SK-N-SH treated with all-trans-retinoic acid at 6 μM for 48 hours (cell line): ENCODE results near the gene FAM227B.

Experiments
- ARNTL ChIP-seq: fragments of 450-650 bp; formaldehyde crosslinking; IDR thresholded peaks from 2 replicates; pipeline ENCODE4 v1.5.0; 2020; ENCODE audit warnings: low read depth, mild to moderate bottlenecking, moderate library complexity, borderline replicate concordance
- BACH2 ChIP-seq: fragments of 250-450 bp; sonication (Bioruptor Pico); IDR thresholded peaks from 2 replicates; pipeline ENCODE4 v1.9.0; 2021; ENCODE audit warnings: mild to moderate bottlenecking, borderline replicate concordance
- CREB5 ChIP-seq: fragments of 250-450 bp; sonication (Bioruptor Pico); IDR thresholded peaks from 2 replicates; pipeline ENCODE4 v1.5.1; 2020; ENCODE audit warnings: low read depth, mild to moderate bottlenecking, moderate library complexity
- CSRNP3 ChIP-seq: fragments of 250-450 bp; sonication (Bioruptor Pico); IDR thresholded peaks from 2 replicates; pipeline ENCODE4 v1.5.1; 2021; ENCODE audit warnings: mild to moderate bottlenecking, moderate library complexity
- PATZ1 ChIP-seq: fragments of 250-450 bp; sonication (Bioruptor Pico); IDR thresholded peaks from 2 replicates; pipeline ENCODE4 v1.8.0; 2020; ENCODE audit warnings: mild to moderate bottlenecking, moderate library complexity, borderline replicate concordance
- POU6F1 ChIP-seq: fragments of 250-450 bp; sonication (Bioruptor Pico); IDR thresholded peaks from 2 replicates; pipeline ENCODE4 v1.8.0; 2021; ENCODE audit warnings: low read depth, mild to moderate bottlenecking, moderate library complexity, borderline replicate concordance
- RARB ChIP-seq: fragments of 250-450 bp; sonication (Bioruptor Pico); IDR thresholded peaks from 2 replicates; pipeline ENCODE4 v1.8.0; 2021; ENCODE audit warnings: mild to moderate bottlenecking, moderate library complexity
- ZC3H10 ChIP-seq: fragments of 250-450 bp; sonication (Bioruptor Pico); IDR thresholded peaks from 2 replicates; pipeline ENCODE4 v1.5.1; 2021; ENCODE audit warnings: mild to moderate bottlenecking, moderate library complexity
- ZFP3 ChIP-seq: fragments of 250-450 bp; sonication (Bioruptor Pico); IDR thresholded peaks from 2 replicates; pipeline ENCODE4 v1.5.0; 2020; ENCODE audit warnings: mild to moderate bottlenecking, moderate library complexity
- ZFP30 ChIP-seq: fragments of 450-650 bp; formaldehyde crosslinking; IDR thresholded peaks from 2 replicates; pipeline ENCODE4 v1.5.0; 2022; ENCODE audit warnings: mild to moderate bottlenecking, moderate library complexity
- ZNF565 ChIP-seq: fragments of 450-650 bp; formaldehyde crosslinking; conservative IDR thresholded peaks from 2 replicates; pipeline ENCODE4 v1.5.0; 2020; ENCODE audit warnings: low read depth, mild to moderate bottlenecking, moderate library complexity
- ZNF8 ChIP-seq: fragments of 450-650 bp; formaldehyde crosslinking; IDR thresholded peaks from 2 replicates; pipeline ENCODE4 v1.5.0; 2020; ENCODE audit warnings: mild to moderate bottlenecking, moderate library complexity

- TF ChIP-seq ARNTL (CRISPR knock-in tag), result no peak
- no peak for TF ChIP-seq ZFP3 (CRISPR knock-in tag)
- no peak for TF ChIP-seq RARB (CRISPR knock-in tag)
- no peak for TF ChIP-seq ZFP30
- TF ChIP-seq PATZ1 (CRISPR knock-in tag), result no peak
- TF ChIP-seq BACH2 (CRISPR knock-in tag), result no peak
- TF ChIP-seq ZNF565, result no peak
- TF ChIP-seq CREB5 (CRISPR knock-in tag), result no peak
- no peak for TF ChIP-seq CSRNP3
- no peak for TF ChIP-seq ZC3H10
- no peak for TF ChIP-seq ZNF8 (CRISPR knock-in tag)
- no peak for TF ChIP-seq POU6F1 (CRISPR knock-in tag)
Observed at GRCh38 chr15:49303003-49303402, 317.6 kb downstream of the FAM227B start.
